ENCODE data around the gene CEP78. TPM values are rescaled to one million over a fixed set of nuclear protein-coding genes. Genes with fewer than 3 reads are reported as not detected.

The CEP78 gene
- total RNA-seq: 13.9 and 20.4 TPM in 2 replicates

GRCh38 chr9:78235762-78236550 is at the start of gene CEP78:
Gene CEP78, plus strand, starts transcription at chr9:78236075. Its CDS starts 276 bp downstream, at chr9:78236351.

GRCh38 chr9:78296893-78297671 is 61.2 kb downstream of the CEP78 start, which contains the start of gene PSAT1:
Gene PSAT1, plus strand, starts transcription at chr9:78297125. Its CDS starts 86 bp downstream, at chr9:78297211.

Other genes with a start within 250 kb of the CEP78 start
- gene GNAQ, start 204.3 kb upstream of the CEP78 start, total RNA-seq: 15.4 and 21.1 TPM in 2 replicates
- 171 and 271 TPM in 2 replicates for gene PSAT1, start 61.0 kb downstream of the CEP78 start, total RNA-seq

All from hair follicular keratinocyte (primary cell).